A673 (cell line): ENCODE data around the gene SERPINB1. TPM values are rescaled to one million over a fixed set of nuclear protein-coding genes. Genes with fewer than 3 reads are reported as not detected.
"Not testable (repeated sequence)": the region's sequence is repeated elsewhere in the genome, so short reads cannot be mapped to it uniquely, and the experiment has no call there.

ENCODE experiments used
- BruUV-seq: library from RNA; stranded (reverse); fragments of 400-500 nt; replicated peaks from 2 replicates; lab custom pipeline; 2021; lab: Mats Ljungman, UMichigan
- CTCF ChIA-PET: fragments of 300-600 bp; sonication (Branson Sonifier 250); formaldehyde crosslinking; loops from one replicate; lab custom pipeline; 2022; ENCODE audit warnings: antibody characterized with exemption; lab: Charles Lee
- POLR2A ChIA-PET: fragments of 300-600 bp; sonication (Branson Sonifier 250); formaldehyde crosslinking; loops from one replicate; lab custom pipeline; 2022; ENCODE audit warnings: antibody characterized with exemption; ENCODE audit not compliant: low non-redundant PET; lab: Charles Lee
- DNase-seq: peaks from one replicate; pipeline ENCODE4 v3.0.0-alpha.2; 2015; ENCODE audit warnings: low spot score
- H3K27ac ChIP-seq: fragments of 200-600 bp; sonication (generic); 2 replicates; pipeline ENCODE4 v1.5.1; 2016; ENCODE audit warnings: mixed run types, low read depth, mild to moderate bottlenecking, mixed read lengths, antibody characterized with exemption, low read length; ENCODE audit not compliant: poor library complexity, severe bottlenecking
- H3K27me3 ChIP-seq: fragments of 200-600 bp; sonication (generic); replicated peaks from 2 replicates; pipeline ENCODE4 v1.6.1; 2017; ENCODE audit warnings: mixed run types, low read depth, mild to moderate bottlenecking, mixed read lengths, antibody characterized with exemption, low read length; ENCODE audit not compliant: insufficient read depth, poor library complexity
- H3K36me3 ChIP-seq: fragments of 200-600 bp; sonication (generic); 2 replicates; pipeline ENCODE4 v1.6.1; 2016; ENCODE audit warnings: mixed run types, mild to moderate bottlenecking, mixed read lengths, antibody characterized with exemption, low read length; ENCODE audit not compliant: insufficient read depth, poor library complexity, severe bottlenecking
- H3K4me1 ChIP-seq: fragments of 200-600 bp; sonication (generic); 2 replicates; pipeline ENCODE4 v1.6.1; 2017; ENCODE audit warnings: mixed run types, mild to moderate bottlenecking, mixed read lengths, antibody characterized with exemption, low read length; ENCODE audit not compliant: insufficient read depth, poor library complexity, severe bottlenecking
- H3K4me3 ChIP-seq: fragments of 200-600 bp; sonication (generic); 2 replicates; pipeline ENCODE4 v1.5.1; 2016; ENCODE audit warnings: low read depth, mixed run types, mild to moderate bottlenecking, mixed read lengths, low read length; ENCODE audit not compliant: poor library complexity, severe bottlenecking
- H3K9me3 ChIP-seq: fragments of 200-600 bp; sonication (generic); 2 replicates; pipeline ENCODE4 v1.6.1; 2016; ENCODE audit warnings: mixed run types, low read depth, mild to moderate bottlenecking, mixed read lengths, antibody characterized with exemption, low read length; ENCODE audit not compliant: poor library complexity, severe bottlenecking
- CTCF ChIP-seq: fragments of 300-800, 200-600 bp; sonication (generic); conservative IDR thresholded peaks from 2 replicates; pipeline ENCODE4 v1.5.1; 2017; ENCODE audit warnings: low read depth, mild to moderate bottlenecking, antibody characterized with exemption, low read length, moderate library complexity, mixed read lengths
- EZH2 ChIP-seq: fragments of 200-600 bp; sonication (generic); IDR thresholded peaks from 2 replicates; pipeline ENCODE4 v1.6.1; 2017; ENCODE audit warnings: borderline replicate concordance, low read depth, mild to moderate bottlenecking, mixed read lengths, antibody characterized with exemption, low read length; ENCODE audit not compliant: poor library complexity, severe bottlenecking
- intact Hi-C: fragments of 100-400 bp; cut with micrococcal nuclease; formaldehyde crosslinking; loops from one replicate; pipeline ENCODE4 v1.10.0; 2022; ENCODE audit not compliant: unreplicated experiment
- total RNA-seq: library from RNA; stranded (reverse); gene quantifications from 2 replicates; pipeline ENCODE4 v1.2.3, GENCODE V29; 2021

Gene SERPINB1
- total RNA-seq, 1 experiment from 2014 or later: 1.3 TPM

GRCh38 chr6:2881423-2881822 lies 39.8 kb upstream of the SERPINB1 start:
- intact Hi-C loops: no loop called here
- H3K4me1 ChIP-seq: peaks cover 6% of the 10 kb centered on the region
- ChIA-PET POLR2A (no interaction called here), CTCF (no interaction called here)
- H3K27me3 ChIP-seq: no peaks in the 10 kb centered on the region
- no peaks in the 10 kb centered on the region for H3K9me3 ChIP-seq
- H3K4me3 ChIP-seq: no peak overlapping the region
- H3K27ac ChIP-seq: no peak overlapping the region
- TF ChIP-seq EZH2 (no peak), CTCF (no peak)
- BruUV-seq: no TSS peak
- H3K36me3 ChIP-seq: no peaks in the 10 kb centered on the region
- DNase-seq: no peak

DNA sequence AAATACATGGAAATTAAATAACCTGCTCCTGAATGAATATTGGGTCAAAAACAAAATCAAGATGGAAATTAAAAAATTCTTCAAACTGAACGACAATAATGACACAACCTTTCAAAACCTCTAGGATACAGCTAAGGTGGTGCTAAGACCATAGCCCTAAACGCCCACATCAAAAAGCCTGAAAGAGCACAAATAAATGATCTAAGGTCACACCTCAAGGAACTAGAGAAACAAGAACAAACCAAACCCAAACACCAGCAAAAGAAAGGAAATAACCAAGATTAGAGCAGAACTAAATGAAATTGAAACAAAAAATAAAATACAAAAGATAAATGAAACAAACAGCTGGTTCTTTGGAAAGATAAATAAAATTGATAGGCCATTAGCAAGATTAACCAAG lies 38.5 kb upstream of the SERPINB1 start:
- H3K27me3 ChIP-seq, BruUV-seq, H3K27ac ChIP-seq, intact Hi-C loops, H3K9me3 ChIP-seq, H3K4me3 ChIP-seq, DNase-seq, H3K36me3 ChIP-seq, POLR2A ChIA-PET, CTCF ChIA-PET: not testable (repeated sequence)
- H3K4me1 ChIP-seq: peaks cover 11% of the 10 kb centered on the region

- Histone ChIP-seq H3K9me3 (no peaks in the 10 kb centered on the region), H3K4me1 (peaks cover 11% of the 10 kb centered on the region), H3K27ac (no peak overlapping the region), H3K4me3 (no peak overlapping the region), H3K27me3 (no peaks in the 10 kb centered on the region), H3K36me3 (no peaks in the 10 kb centered on the region)
- TF ChIP-seq EZH2 (no peak), CTCF (no peak)
- intact Hi-C loops: no loop called here
- CTCF ChIA-PET: no interaction called here
- no TSS peak for BruUV-seq
- no peak for DNase-seq
- POLR2A ChIA-PET: no interaction called here
These were observed 36.3 kb upstream of the SERPINB1 start for GRCh38 chr6:2877960-2878359.
